BJ (cell line): Measurements from ENCODE around the gene NKAIN2. TPM values are rescaled to one million over a fixed set of nuclear protein-coding genes. Genes with fewer than 3 reads are reported as not detected.
"Not testable (repeated sequence)": the region's sequence is repeated elsewhere in the genome, so short reads cannot be mapped to it uniquely, and the experiment has no call there.

Source experiments
- CTCF ChIA-PET: fragments of 350-600 bp; formaldehyde crosslinking; extraction: SDS; loops from one replicate; lab custom pipeline; 2021; ENCODE audit warnings: antibody characterized with exemption, inconsistent platforms; lab: Yijun Ruan, JAX
- POLR2A ChIA-PET: fragments of 300-600 bp; sonication (Branson Sonifier 250); formaldehyde crosslinking; extraction: SDS; loops from one replicate; lab custom pipeline; 2021; ENCODE audit warnings: antibody characterized with exemption; lab: Charles Lee
- DNase-seq: peaks from one replicate; pipeline ENCODE4 v3.0.0-alpha.2; 2011; ENCODE audit warnings: low read depth
- H3K27me3 ChIP-seq: 2 replicates; pipeline ENCODE4 v1.6.0; 2011; ENCODE audit warnings: low read length; ENCODE audit not compliant: control insufficient read depth, insufficient read depth
- H3K36me3 ChIP-seq: 2 replicates; pipeline ENCODE4 v1.5.1; 2011; ENCODE audit warnings: low read length; ENCODE audit not compliant: control insufficient read depth, insufficient read depth
- H3K4me3 ChIP-seq: 2 replicates; pipeline ENCODE4 v1.5.1; 2011; ENCODE audit warnings: low read depth, mild to moderate bottlenecking, control low read depth, low read length
- CTCF ChIP-seq: IDR thresholded peaks from 2 replicates; pipeline ENCODE4 v1.5.1; 2011; ENCODE audit warnings: low read depth, mild to moderate bottlenecking, control low read depth, inconsistent platforms, low read length, moderate library complexity; ENCODE audit not compliant: insufficient read depth
- polyA plus RNA-seq: library from polyadenylated mRNA; depleted of rRNA; stranded (reverse); fragments of >200 nt; gene quantifications from 2 replicates; pipeline ENCODE4 v1.2.3, GENCODE V29; 2011

Gene NKAIN2
- polyA plus RNA-seq, 1 experiment = not detected

GRCh38 chr6:124164343-124164742, 360.7 kb downstream of the NKAIN2 start:
- Histone ChIP-seq H3K36me3 (no peaks in the 10 kb centered on the region), H3K27me3 (no peaks in the 10 kb centered on the region), H3K4me3 (no peak overlapping the region)
- no peak for DNase-seq
- ChIA-PET POLR2A (no interaction called here), CTCF (no interaction called here)
- TF ChIP-seq CTCF = no peak

DNA sequence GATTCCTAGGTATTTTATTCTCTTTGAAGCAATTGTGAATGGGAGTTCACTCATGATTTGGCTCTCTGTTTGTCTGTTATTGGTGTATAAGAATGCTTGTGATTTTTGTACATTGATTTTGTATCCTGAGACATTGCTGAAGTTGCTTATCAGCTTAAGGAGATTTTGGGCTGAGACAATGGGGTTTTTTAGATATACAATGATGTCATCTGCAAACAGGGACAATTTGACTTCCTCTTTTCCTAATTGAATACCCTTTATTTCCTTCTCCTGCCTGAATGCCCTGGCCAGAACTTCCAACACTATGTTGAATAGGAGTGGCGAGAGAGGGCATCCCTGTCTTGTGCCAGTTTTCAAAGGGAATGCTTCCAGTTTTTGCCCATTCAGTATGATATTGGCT, 363.6 kb downstream of the NKAIN2 start:
- H3K4me3 ChIP-seq, H3K27me3 ChIP-seq, CTCF ChIA-PET, DNase-seq, H3K36me3 ChIP-seq, POLR2A ChIA-PET: not testable (repeated sequence)

GRCh38 chr6:124190256-124190655, 386.6 kb downstream of the NKAIN2 start:
- H3K27me3 ChIP-seq = no peaks in the 10 kb centered on the region
- CTCF ChIA-PET = no interaction called here
- H3K4me3 ChIP-seq = no peak overlapping the region
- POLR2A ChIA-PET = no interaction called here
- H3K36me3 ChIP-seq = no peaks in the 10 kb centered on the region
- TF ChIP-seq CTCF = no peak
- no peak for DNase-seq

DNA sequence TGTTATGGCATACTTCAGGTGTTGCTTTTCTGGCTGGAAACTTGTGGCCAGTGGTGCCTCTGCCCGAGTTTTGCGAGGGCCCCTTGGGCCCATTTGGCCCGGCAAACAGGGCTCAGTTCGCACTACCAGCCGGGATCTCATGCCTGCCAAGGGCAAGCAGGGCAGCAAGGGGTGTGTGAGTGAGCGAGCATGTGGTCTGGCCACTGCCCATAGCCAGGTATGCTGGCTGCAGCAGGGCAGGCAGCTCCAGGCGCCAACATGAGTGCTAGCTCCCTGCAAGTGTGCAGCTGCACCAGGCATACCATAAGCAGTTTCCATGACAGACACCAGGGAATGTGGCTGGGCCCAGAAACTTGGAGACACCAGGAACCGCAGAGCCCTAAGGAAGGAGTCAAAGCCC, 389.5 kb downstream of the NKAIN2 start:
- no peak overlapping the region for H3K4me3 ChIP-seq
- H3K36me3 ChIP-seq = no peaks in the 10 kb centered on the region
- POLR2A ChIA-PET = no interaction called here
- TF ChIP-seq CTCF = no peak
- CTCF ChIA-PET = no interaction called here
- no peak for DNase-seq
- H3K27me3 ChIP-seq = no peaks in the 10 kb centered on the region

DNA sequence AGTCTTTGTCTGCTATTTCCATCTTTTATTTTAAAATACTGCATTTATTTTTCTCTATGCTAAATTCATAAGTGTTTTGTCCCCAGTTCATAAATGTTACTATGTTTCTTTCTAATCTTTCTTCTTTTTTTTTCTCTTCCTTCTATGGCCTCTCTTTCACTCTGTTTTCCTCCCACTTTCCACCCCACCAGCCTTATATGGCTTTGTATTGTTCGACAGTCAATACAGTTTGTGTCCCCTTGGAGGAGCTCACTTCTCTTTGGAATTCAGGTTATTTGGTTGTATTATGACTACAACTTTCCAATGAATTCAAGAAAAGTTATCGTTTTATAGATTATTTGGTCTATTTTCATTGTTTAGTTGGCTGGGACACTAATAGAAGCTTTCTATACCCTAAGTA, 393.5 kb downstream of the NKAIN2 start:
- CTCF ChIA-PET = no interaction called here
- H3K4me3 ChIP-seq = no peak overlapping the region
- TF ChIP-seq CTCF = no peak
- H3K27me3 ChIP-seq = no peaks in the 10 kb centered on the region
- no peak for DNase-seq
- H3K36me3 ChIP-seq = no peaks in the 10 kb centered on the region
- POLR2A ChIA-PET = no interaction called here

GRCh38 chr6:124199286-124199685, 395.6 kb downstream of the NKAIN2 start:
- H3K36me3 ChIP-seq = no peaks in the 10 kb centered on the region
- POLR2A ChIA-PET = no interaction called here
- H3K4me3 ChIP-seq = no peak overlapping the region
- CTCF ChIA-PET = no interaction called here
- TF ChIP-seq CTCF = no peak
- H3K27me3 ChIP-seq = no peaks in the 10 kb centered on the region
- DNase-seq = no peak
